GM21723 (cell line): ENCODE measurements around the gene PTCD3.

Source experiments
- ATAC-seq: cut with Tn5 transposase; IDR thresholded peaks from one replicate; pipeline ENCODE4 v1.9.1; 2021; ENCODE audit warnings: mild to moderate bottlenecking, moderate library complexity; ENCODE audit not compliant: unreplicated experiment

PTCD3 gene

DNA sequence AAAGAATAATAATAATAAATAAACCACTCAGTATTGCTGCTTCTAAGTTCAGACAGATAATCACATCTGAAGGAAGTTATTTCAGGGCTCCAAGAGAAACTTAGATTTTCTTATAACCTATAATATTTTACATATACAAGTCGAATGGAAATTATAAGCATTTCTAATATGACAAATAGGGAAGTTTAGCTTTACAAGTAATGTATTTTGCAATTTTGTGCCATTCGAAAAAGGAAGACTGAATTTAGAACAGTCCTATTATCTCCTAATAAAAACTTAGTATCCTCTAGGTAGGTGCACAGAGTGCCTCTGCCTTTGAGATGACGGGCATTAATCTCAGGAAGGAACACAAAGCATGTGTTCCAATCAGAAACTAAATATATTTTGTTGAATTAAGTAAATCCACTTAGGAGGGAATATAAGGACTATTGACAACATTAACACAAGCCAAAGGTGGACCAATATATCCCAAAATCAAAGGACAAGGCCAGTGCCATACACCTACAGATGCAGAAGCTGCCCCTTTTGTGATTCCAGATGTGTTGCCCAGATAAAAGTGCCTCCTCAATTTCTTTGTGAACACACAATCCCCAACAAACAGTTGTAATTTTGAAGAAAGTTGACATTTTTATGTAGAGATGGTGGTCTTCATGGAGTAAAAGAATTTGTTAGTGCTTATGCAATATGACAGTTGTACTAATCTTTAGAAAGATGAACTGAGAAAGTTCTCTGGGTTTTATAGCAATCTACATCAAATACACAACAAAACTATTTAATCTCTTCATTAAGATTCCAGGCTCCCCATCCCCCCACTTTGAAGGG, 36.6 kb downstream of the PTCD3 start:
- no peak for ATAC-seq

DNA sequence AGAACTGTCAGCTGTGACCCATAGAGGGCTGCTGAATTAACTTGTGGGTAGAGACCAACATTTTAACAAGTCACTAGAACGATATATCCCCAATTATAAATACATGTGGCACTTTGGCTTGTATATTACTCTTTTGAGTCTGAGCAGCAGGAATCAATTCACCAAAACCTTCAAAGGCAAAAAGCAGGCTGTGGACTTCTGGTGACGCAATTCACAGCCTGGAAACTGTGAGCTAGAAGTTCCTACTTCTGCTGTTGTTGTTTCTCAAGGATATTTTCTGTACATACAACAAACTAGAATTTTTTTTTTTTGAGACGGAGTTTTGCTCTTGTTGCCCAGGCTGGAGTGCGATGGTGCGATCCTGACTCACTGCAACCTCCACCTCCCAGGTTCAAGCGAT, 37.3 kb downstream of the PTCD3 start:
- ATAC-seq: no peak

DNA sequence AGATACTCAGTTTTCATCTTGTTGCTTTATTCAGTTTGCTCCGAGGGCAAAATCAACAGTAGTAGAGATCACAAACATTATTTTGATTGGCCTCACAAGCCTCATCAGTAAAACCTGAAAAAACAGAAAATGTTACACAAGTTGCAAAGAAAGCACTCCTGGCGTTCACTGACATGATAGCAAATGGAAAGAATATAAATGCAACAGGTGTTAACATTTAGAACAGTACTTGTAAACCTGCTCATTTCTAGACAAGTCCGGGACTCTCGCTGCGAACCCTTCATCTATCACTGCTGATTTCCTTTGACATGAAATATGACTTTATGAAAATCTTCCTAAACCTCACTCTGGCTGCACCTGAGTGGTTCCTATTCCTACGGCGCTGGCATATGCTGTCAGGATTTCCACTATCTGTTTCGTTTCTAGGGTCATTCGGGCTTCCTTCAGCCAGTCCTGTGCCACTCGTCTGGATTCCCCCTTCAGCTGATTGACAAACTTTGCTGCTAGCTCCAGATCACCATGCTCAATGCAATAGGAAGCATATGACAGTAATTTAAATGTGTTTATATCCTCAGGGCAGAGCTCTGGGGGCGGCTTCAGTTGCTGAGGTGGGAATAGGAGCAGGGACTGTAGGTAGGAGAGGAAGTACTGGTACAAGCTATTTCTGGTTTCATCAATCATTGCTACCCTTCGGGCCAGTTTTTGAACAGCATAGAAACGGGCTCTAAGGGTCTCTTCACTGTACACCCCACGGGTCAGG, 38.1 kb downstream of the PTCD3 start:
- ATAC-seq: no peak

DNA sequence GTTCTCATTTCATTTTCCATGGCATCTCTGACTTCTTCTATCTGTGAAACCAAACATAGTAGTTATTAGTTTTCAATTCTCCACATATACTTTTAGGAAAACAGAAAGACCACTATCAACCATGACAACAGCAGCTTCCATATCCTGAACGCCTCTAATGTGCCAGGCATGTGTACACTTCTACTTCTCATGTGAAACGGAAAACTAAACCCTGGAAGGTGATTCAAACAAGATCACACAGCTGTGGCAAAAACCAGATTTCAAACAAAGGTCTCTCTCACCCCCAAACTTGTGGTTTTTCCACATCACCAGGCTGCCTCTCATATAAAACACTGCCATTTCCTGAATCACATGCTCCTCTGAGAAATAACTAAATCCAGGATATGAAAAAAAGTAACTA, 41.8 kb downstream of the PTCD3 start:
- ATAC-seq: no peak

DNA sequence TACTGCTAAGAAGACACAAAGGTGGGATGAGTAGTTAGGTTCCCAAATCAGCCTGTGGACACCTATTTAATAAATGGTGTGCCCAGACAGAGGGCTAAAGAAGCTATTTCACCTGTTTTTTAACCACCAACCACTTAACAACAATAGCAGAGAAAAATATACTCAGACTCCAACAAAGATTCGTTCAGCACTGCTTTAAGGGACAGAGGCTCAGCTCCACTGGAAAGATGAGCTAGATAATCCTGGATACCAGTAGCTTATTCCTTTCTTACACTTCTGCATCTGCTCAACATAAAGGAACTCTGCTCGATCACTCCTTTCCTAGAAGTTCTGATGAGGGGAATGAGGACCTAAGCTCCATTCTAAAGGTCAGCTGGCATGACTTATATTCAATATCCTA, 44.5 kb downstream of the PTCD3 start:
- no peak for ATAC-seq

DNA sequence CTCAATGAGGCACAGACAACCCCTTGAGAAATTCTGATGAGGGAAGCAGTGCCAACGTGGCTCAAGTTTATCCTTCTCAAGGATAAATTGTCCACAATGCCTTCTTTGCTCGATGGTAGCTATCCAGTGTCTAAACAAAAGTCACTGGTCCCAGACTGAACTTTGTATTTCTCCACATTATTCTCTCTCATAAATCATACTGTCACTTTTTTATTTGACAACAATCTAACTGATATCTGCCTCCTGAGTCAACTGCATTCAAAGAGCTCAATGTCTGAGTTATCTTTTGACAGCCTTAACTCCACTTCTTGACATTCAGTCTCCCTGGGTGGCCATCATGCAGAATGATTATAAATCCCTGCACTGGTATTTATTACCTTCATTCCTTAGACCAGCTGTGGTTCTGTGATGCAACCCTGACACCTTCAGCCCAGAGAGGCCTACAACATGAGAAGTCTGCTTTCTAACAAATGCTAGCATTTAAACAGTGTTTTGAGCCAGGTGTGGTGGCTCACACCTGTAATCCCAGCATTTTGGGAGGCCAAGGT, 51.0 kb downstream of the PTCD3 start:
- ATAC-seq: no peak

DNA sequence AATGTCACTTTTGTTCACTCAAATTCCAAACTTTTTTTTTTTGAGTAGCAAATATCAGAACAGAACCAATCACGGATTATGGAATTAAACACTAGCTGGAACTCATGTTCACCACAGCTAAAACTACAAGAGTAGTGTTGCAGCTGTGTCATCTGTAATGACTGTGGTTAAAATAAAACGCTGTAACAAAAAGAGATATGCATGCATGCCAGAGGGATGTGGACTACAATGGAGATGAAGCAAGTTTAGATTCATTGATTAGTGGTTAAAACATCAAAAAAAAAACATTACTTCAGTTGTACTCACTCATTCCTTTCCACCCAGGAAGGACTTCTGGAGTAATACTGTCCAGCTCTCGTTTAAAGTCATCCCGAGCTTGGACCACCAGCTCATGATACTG, 52.3 kb downstream of the PTCD3 start:
- ATAC-seq: no peak

DNA sequence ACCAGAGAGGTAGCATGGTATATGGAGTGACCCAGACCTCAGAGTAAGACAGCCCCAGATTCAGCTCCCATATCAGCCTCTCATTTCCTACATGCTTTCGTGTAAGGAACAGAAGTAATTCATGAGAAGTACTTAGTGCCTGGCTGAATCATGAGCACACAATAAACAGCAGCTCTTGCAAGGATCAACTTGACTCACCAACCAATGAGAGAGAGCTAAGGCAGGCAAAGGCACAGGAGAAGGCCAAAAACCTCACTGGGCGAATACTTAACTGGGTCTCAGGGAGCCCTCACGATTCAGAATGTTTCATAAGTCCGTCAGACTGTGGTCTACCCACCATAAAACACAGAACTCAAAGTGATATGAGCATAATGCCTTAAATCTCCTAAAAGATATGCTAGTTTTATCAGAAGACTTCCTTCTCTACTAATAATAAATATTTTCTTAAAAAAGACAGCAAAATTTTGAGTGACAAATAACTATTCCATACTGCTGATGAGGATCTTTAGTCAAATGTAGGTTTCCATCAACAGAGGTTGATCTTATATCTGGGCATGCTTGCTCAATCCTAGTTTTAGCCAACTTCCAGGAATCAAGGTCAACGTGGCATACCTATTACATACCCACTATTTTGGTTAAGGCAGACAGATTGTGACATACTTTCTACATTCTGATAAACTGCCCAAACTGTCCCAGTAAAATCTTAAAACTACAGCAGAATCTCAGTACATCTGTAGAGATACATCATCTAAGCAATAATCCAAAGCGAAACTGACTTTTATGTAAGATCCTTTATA, 54.3 kb downstream of the PTCD3 start:
- no peak for ATAC-seq

DNA sequence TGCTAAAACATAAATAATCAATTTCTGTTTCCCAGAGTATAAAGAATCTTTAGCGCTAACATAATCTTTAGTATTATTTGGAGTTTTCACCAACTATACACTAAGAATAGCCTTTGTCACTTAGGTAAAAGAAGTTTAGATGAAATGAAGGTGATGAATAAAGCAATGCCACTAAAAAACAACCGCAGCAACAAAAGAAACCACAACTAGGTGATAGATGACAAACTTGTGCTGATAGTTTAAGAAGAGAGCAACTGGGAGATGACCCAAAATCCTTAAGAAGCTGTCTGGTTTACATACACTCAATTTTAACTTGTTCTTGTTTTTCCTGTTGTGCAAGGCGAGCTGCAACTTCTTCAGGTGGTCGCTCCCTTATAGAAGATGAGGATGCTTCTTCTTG, 64.4 kb downstream of the PTCD3 start:
- no peak for ATAC-seq

DNA sequence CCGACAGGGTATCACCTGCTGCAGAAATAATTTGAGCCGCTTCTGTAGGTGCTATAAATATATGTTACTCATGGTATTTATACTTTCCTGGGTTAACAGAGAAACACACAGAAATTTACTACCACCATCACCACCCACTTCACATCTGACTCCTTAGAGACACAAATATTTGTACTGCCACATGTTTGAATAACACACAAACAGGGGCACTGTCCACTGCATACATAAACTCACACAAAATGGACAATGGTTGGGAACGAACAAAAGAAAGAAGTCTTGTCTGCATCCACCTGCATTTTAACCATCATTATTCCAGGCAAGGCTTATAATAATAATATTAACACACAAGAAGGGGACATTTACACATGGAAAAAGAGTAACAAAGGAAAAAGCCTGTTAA, 65.3 kb downstream of the PTCD3 start:
- ATAC-seq: no peak

DNA sequence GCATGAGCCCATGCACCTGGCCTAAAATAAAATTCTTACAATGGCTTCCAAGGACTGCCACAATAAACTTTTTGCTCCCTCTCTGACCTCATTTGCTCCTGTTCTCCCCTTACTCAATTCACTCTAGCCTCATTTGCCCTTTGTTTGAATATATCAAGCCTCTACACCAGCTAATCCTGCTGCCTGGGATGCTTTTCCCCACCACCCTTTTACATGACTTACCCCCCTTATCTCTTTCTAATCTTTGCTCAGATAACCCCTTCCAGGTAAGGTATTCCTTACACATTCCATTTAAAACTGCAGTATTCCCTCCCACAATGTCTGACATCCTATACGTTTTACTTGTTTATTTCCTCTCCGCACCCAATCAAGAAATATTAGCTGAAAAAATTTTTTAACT, 66.6 kb downstream of the PTCD3 start:
- no peak for ATAC-seq

DNA sequence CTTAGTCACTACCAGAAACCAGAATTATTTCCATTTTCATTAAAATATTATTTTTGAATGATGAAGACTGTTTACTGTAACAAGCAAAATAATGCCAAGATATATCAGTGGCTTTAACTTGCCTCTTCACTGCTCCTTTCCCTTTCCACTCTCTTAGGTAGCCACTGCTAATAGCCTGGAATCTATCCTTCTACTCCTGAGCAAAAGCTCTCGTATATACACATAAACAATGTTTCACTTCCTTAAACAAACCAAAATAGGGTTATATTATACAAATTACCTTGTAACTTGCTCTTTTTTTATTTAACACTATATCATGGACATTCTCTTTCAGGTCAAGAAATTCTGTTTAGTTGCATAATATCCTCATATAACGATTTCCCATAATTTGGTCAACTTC, 68.4 kb downstream of the PTCD3 start:
- ATAC-seq: no peak

DNA sequence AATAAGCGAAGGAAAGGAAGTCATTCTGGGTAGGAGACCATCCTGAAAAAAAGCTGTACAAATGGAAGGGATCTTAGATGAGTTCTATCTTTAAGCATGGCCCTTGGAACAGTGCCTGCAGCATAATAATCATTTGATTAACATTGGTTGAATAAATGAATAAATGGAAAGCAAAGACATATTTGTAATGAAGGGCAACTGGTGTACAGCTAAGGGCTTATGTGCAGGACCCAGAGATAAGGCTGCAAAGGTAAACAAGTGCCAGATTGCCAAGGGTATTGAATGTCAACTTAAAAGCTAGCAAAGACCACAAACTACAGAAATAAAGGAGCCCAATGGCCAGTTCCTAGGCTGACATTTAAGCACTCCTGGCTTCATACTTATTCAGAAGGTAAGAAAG, 69.8 kb downstream of the PTCD3 start:
- no peak for ATAC-seq

DNA sequence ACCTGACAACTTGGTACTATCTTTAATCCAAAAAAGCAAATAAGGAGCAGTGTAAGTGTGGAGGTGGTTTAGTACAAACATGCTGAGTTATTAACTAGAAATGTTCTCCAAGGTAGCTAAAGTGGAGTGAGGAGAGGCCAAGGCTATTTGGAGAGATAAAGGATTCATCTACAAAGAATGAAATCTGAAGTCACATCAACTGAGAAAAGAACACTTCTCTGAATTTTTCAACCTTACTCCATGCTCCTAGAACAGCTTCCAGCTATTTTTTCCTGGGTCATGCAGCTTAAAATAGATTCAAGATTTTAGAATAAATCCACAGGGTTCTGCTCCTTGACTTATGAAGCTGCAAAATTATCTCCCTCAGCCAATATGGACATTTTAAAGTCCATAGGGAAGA, 70.6 kb downstream of the PTCD3 start:
- ATAC-seq: no peak

DNA sequence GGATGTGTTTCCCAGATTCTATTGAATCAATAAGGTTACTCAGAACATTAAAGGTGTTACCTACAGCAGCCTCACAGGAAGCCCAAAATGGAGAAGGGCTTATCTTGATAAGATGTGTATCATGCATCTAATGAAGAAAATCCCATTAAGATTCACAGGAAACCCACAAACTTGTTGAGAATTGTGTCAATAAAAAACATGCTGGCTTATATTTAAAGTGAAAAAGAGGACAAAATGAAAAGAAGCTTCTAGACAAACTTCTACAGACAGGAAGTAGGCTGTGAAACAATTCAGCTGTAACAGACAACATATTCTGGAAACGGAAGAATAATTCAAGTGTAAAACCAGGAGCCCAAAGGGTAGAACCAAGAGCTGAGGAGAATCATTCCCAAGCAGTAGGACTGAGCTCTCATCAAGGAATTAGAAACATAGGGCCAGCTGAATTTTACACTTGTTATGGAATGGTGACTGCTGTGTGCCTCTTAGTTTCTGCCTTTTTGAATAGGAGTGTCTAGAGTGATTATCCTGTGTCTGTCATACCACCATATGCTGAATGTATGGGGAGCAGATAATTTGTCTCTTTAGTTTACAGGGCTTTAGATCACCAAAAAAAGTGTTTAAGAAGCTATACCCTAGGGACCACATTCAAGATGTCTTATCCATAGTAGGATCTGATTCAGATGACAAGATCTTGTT, 79.6 kb downstream of the PTCD3 start:
- no peak for ATAC-seq

DNA sequence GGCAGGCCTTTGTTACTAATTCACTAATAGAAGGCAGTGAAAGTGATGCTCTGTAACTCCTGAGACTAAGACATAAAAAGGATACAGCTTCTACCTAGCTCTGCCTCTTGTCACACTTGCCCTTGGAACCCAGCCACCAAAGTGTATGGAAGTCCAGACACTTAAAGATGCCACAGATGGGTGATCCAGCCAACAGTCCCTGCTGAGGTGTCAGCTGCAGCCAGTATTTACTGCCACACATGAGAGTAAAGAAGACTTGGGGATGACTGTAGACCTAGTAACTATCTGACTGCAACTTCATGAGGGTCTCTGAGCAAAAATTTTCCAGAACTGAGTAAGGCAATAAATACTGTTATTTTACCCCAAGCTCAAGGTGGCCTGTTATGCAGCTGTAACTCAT, 80.4 kb downstream of the PTCD3 start:
- no peak for ATAC-seq

DNA sequence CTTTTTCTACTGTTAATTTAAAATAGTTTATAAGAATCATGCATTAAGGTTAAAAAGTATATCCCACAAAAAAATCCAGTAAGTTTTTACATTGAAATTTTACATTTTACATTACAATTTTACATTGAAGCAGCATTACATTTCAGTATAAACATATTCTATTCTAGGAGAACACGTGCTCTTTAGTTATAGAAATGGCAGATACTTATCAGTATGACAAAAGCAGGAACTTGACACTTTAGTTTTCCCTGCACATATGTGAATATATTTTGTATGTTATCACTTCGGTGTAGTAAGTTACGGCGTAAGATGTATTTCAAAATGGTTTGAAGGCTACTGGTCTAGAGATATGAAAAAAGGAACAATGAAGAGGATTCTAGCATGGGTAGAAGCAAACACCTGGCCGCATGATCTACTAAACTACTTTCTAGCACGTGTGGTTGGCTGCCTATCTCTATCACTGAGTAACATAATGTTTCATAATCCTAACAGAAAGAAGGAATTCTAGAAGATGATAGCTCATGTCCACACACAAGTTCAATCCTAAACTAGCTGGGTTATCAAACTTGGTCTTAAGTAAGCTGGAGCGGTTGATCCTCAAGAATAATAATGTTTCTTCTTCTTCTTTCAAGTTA, 83.9 kb downstream of the PTCD3 start:
- ATAC-seq: no peak
